Medulla oblongata (tissue), 1 donor: ENCODE results near the gene NRGN.

ENCODE experiments used
- DNase-seq: peaks from one replicate; pipeline ENCODE4 v3.0.0-alpha.2; 2015; ENCODE audit errors: extremely low spot score

NRGN gene

DNA sequence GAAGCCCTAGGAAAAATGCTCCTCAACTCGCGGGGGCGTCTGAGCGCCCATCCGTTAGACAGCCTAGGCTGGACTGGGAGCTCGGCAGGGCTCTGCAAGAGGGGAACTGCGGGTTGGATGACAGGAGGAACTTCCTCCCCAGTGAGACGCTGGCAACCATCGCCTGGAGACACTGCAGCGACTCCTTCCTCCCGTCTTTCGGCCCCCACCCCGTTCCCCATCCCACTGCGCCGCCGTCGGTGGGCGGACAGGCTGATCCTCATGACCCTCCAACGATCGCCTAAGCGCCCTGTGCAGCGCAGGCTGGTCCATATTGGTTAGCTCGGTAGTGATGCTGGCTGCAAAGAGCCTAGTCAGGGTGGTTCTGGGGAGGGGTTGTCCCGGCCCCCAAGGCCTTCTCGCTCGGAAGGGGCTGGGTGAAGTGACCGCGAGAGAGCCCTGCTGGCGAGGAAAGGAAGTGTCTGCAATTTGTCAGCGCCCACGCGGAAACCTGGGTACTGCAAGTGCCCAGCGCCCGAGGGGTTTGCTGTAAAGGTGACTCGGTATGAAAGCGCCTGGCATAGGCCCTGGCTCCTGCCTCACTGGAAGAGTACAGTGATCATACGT lies 638 bp downstream of the NRGN start:
- DNase-seq, result no peak

DNA sequence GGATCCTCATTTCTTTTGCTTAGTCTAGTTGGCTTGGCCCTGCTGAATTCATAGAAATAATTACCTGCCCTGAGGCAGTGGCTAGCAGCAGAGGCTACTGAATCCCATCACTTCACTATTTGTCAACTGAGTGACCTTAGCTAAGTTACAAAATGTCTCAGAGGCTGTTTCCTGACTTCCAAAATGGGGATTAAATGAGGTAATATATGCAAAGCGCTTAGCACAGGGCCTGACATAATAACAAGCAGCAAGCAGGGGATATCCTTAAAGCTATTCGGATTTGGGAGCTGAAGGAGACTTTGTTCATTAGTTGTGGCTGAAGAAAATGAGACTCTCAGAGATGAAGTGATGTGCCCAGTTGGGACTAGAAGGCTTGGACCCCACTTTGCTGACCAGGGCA lies 2.8 kb downstream of the NRGN start:
- DNase-seq, result no peak

DNA sequence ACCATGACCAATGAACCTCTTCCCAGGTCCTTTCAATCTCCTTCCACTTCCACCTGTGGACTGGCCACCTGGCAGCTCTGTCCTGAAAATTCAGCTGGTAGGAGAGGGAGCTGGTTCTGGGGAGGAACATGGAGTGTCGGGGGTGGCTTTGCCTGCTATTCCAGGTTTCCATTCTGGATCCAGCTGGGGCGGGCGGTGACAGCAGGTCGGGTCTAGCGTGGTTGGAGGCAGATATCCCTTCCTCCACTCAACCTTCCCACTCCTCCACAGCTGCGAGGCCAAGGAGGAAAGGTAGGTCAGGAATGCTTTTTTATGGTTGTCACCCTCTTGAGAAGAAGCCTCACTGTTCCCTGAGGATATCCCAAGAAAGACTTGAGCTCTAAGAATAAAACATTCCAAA lies 3.3 kb downstream of the NRGN start:
- DNase-seq, result no peak

DNA sequence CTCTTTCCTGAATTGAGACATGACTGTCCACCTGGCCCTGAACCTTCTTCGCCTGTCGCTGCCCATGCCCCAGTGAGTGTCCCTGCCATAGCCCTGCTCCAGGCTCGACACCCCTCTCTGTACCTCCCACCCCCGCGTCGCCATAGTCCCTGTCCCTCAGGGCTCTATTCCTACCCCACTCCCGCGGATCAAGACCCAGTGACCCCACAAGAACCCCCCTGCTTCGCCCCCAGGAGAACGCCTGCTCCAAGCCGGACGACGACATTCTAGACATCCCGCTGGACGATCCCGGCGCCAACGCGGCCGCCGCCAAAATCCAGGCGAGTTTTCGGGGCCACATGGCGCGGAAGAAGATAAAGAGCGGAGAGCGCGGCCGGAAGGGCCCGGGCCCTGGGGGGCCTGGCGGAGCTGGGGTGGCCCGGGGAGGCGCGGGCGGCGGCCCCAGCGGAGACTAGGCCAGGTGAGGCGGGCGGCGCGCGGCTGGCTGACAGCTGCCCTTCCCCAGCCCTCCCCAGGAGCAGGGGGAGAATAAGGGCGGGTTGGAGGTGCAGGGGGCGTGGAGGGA lies 5.6 kb downstream of the NRGN start:
- DNase-seq, result no peak

DNA sequence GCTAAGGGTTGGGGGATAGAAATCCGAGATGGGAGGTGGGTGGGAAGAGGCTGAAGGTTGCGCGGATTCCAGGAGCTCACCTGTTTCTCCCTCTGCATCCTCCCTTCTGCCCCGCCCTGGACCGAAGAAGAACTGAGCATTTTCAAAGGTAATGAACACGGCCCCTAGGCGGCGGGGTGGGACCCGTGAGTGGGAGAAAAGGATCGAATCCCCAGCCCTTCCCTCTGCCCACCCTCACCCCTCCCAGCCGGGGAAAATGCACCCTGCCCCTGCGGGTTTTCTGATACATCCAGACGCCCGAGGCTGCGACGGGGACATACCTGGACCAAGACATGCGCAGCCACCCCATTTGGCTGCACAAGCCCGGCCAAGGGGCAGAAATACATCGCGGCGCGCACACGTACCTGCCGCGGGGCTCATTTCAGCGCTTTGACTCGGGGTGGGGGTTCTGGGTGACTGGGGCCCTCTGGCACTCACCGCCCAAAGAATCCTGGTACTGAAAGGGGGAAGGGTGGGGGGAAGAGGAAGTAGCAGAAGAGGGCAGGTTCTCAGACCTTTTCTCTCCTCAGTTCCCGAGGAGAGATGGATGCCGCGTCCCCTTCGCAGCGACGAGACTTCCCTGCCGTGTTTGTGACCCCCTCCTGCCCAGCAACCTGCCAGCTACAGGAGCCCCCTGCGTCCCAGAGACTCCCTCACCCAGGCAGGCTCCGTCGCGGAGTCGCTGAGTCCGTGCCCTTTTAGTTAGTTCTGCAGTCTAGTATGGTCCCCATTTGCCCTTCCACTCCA lies 6.3 kb downstream of the NRGN start:
- no peak for DNase-seq

DNA sequence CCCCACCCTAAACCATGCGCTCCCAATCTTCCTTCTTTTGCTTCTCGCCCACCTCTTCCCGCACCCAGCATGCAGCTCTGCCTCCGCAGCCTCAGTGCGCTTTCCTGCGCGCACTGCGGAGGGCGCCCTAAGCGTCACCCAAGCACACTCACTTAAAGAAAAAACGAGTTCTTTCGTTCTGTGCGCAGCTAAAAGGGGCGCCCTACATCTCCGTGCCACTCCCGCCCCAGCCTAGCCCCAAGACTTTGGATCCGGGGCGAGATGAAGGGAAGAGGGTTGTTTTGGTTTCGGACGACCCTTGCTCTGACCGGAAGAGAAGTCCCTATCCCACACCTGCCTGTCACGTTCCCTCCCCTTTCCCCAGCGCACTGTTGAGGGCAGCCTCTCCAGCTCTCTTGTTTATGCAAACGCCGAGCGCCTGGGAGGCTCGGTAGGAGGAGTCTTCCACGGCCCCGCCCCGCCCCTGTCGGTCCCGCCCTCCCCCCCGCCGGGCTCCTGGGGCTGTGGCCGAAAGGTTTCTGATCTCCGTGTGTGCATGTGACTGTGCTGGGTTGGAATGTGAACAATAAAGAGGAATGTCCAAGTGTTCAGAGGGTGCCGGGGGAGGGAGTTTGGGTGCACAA lies 7.0 kb downstream of the NRGN start:
- DNase-seq, result peak; percentile 14

DNA sequence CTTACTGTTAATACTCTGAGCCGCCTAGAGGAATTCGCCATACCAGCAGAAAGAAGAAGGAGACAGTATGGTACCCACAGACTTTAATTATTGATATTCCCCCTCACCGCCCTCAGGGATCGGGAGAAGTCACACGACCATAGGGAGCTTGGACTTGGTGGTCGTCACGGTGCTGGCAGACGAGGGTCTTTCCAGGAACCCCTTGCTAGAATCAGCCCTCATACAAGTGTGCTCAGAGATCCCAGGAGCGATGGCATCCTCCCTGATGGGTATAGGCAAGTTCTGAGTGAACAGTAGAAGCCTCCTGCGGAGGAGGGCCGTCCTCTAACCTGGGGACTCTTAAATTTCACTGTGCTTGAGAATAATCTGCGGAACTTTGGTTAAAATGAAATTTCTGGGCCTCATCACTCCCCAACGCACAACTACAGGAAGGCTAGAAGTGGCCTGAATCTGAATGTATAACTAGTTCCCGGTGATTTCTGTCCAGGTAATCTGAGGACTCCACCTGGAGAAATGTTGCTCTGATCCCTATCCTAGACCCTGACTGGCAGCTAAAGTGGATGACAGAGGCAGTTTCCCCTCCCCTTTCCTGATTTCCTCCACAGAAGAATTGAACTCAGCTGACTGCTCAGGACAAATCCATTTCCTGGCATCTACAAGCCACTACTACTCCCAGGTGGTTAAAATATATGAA lies 7.8 kb downstream of the NRGN start:
- DNase-seq, result no peak

DNA sequence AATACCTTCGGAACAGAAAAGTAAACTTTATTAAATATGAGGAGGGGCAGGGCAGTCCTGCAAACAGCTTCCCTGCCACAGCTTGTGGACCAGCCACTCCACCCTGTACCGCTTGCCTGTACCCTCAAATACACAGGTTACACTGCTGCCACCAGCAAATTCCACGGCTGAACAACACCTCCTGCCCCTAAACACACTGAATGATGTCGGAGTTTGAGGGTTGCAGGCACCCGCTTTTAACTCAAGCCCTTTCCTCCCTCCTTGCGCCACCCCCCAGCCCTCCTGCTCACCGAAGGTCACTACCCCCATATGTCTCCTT lies 8.3 kb downstream of the NRGN start:
- DNase-seq, result no peak

DNA sequence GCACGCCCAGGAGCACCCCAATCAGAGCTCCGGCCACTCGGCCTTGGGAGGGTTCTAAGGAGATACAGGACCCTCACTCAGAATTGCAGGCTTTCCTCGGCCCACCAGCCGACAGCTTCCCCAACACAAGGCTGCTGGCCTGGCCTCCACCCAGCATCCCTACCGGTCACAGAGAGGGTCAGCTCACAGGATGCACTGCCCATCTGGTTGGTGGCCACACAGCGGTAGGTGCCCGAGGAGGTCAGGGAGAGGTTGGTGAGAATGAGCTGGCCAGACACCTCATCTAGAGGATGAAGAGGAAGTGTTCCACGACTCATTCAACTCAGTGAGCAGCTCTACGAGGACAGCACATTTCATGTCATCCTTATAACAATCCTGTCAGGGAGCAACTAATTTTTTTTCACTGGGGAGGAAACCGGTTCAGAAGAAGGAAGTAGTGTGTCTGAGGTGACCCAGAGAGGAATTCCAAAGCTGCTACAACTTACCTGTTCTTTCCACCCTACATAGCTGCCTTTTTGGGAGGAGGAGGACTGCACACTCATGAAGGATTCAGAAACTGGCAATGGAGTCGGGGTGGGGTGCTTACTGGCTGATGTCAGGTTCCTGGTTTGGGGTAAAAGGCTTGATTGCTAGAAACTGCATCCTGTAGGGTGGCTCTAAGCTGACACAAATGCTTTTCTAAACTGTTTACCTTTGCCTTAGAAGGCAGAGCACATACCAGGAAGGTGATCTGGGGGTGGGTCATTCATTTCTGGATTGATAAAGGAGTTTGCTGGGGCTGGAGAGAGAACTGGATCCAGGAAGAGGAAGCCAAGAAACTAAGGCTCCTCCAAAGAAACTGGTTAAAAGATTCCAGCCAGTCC lies 9.0 kb downstream of the NRGN start:
- DNase-seq, result no peak

DNA sequence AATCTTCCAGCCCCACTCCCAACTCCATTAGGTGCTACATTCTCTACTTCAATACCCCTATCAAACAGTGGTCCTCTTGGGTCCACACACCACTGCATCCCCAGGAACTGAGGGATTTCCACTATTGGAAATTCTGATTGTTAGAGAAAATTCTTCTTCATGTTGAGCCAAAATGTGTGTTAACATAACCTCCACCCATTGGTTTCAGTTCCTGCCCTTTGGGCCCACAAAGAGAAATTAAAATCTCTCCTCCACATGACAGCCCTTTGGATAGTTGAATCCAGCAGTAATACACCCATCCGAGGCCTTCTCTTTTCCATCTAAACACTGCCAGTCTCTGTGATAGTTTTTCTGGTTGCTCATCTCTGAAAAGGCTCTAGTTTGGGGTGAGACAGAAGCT lies 10.2 kb downstream of the NRGN start:
- DNase-seq, result no peak

DNA sequence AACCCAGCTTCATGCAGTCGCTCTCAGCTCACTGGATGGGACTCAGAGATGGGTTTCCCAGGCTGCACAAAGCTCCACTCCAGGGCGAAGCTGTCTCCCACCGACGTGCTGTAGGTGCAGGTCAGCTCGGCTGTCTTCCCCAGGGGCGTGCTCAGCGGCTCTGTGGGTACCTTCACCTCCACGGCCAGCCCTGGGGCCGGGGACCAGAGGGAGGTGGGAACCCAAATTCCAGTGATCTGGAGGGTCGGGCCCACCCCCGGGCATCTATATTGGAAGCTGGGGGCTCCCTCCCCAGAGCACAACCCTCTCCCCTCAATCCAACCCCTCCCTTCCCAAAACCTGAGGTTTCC lies 11.6 kb downstream of the NRGN start:
- no peak for DNase-seq

DNA sequence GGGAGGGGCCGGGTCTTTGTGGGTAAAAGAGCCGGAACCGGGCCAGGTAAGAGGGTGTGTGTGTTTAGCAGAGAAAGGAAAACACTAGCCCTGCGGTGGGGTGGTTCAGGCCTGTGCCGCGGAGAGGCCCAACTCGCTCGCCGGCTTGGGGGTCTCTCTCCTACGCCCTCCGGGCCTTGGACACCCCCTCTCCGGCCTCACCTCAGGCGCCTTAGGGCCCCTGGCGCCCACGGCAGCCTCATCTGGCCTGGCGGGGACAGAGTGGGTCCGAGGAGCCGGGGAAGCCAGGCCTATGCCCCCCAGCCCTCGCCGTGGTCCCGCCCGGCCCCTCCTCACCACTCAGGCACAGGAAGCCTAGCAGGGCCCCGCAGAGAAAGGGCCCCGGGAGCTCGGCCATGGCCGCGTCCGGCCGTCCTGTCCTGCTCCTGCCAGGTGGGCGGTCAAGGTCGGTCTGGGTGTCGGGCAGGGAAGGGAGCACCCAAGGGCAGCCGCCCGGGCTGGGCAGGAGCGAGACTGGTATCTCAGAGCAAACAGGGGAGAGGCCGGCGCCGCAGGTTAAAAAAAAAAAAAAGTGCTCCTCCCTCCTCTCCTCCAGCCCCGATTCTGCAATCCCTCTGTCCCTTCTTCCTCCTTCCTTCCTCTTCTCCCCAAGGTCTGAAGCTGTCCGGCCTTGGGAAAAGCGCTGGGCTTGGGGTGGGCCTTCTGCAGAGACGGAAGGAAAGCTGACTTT lies 12.2 kb downstream of the NRGN start, which contains the start of gene VSIG2:
Gene VSIG2 (minus strand): TSS at position 515 of the 730 bp plus-strand sequence. CDS start 118 bp downstream, at position 397.
- DNase-seq, result no peak

DNA sequence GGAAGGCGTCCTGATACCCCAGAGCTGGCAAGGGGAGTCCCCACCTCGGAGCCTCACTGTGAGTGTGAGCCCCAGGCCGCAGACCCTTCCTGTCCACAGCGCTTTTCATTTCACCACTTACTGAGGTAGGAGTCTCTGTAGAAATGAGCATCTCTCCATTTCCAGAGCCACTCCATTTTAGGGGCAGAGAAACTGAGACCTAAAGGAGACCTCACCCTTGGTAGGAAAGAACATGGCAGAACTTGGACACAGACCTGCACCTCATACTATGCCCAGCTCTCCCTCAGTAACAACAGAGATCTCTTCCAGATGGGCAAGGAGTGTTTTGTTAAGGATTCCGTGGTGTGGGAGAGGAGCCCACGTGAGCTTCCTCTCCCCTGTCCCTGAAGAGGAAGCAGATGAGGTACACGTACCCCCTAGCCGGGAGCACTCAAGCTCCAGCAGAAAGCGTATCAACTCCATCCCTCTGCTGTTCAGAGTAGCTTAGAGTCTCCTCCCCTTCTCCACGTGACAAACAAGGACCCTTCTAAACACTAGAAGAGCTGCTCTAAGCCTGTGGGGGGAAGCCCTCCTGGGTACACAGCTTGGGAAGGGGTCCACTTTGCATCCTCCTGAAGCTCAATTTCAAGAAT lies 12.8 kb downstream of the NRGN start:
- DNase-seq, result no peak

DNA sequence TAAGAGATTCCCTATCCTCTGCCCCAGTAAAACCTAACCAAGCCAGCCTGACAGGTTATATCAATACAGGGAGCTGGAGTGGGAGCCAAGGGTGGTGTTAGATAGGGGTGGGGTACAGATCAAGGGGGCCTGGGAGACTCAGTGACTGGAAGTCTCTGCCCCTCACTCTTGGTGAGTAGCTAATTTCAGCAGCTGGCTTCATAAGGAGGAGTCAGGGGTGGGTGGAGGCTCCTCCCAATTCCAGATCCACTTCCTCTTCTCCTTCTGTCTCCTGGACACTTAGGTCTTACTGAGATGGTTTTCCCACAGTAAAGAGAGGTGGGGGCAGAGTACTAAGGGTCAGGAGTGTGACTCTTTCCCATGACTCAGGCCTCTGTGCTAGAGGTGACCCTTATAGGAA lies 13.5 kb downstream of the NRGN start:
- no peak for DNase-seq

DNA sequence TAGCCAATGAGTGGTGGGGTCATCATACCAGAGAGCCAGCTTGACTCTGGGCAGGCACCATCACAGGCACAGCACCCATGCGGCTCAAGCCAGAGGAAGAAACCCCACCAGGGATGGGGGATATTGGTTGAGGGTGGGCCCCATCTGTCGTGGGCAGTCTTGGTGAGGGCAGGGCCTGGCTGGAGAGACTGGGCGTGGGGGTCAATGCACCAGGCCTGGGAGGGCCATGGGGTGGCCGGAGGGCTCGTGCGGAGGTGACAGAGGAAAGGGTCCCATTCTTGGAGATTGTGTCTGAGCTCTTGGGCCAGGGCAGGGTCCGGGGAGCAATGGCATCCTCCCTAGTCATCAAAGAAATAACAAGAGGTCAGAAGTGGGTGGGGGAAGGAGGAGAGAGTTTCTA lies 13.9 kb downstream of the NRGN start:
- no peak for DNase-seq

DNA sequence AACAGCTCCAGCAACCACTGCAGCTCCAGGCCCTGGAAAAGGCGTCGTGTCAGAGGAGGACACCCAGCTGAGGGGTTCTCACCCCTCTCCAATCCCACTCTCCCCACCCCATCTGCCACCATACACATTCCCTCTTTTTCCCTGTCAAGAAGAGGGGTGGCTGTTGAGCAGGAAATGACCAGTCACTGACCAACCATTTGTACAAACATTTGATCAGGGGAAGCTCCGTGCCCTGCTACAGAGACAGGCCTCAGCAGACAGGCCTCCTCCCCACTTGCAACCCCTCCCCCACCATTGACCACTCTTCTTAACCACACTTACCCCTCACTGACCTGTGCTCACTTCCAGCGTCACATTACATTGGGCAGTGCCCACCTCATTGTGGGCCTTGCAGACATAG lies 14.6 kb downstream of the NRGN start:
- no peak for DNase-seq

DNA sequence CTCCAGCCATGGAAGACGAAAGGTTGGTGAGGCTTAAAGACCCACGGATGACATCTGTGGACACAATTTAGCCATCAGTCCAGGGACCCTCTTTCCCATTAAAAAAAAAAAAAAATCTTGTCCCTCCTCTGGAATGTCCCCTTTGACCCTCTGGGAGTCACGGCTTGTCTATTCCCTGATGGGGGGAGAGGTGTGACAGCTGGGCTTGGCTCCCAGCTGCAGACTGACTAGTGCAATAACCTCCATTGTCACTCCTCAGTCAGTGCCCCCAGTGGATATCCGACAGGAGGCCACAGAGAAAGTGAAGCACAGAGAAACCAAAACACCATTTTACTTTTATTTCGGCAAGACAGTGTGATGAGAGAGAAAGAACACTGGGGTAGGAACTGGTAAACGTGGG lies 15.0 kb downstream of the NRGN start:
- DNase-seq, result no peak

DNA sequence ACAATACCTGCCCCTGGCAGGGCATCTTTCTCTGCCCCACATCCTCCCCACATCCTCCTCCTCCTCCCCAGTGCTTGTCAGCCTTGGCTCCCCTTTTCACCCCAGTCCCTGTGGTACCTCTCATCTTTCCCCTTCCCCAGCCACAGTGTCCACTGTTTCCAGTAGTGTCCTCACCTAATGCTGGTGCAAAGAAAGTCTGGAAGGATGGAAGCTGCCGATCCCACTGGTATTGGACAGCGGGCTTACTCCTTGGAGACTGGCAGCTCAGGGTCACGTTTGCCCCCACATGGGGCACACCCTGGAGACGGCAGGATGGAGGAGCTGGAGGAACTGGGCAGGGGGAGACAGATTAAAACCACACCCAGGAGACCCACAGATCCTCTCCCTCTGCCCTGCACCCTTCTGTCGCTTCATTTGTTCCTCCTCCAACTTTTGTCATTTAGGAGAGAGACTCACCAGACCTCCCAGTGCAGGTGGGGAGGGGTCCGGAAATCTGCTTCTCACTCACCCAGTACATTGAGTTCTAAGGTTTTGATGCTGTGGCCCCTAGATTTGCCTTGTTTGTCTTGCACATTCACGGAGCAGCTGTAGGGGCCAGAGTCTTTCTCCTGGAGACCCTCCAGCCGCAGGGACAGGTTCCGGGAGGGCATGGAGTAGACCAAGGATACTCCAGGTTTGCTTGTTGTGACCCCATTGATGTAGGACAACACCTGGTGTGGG lies 16.5 kb downstream of the NRGN start:
- no peak for DNase-seq

DNA sequence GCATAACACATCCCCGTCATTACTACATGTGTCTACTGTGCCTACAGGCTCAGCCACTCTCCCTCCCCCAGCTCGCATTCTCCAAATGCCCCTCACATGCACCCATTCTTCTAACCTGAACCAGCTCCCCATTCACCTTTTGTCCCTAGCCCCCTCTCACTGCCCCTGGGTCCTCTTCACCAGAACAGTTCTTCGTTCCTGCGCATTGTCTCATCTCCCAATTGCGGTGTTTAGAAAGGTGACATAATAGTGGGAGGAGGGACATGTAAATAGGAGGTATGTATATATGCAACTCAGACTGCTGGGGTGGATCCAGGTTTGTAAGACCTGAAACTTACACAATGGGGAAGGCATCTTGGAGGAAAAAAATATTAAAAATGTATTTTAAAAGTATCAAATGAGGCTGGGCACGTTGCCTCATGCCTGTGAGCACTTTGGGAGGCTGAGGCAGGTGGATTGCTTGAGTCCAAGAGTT lies 17.0 kb downstream of the NRGN start:
- no peak for DNase-seq

DNA sequence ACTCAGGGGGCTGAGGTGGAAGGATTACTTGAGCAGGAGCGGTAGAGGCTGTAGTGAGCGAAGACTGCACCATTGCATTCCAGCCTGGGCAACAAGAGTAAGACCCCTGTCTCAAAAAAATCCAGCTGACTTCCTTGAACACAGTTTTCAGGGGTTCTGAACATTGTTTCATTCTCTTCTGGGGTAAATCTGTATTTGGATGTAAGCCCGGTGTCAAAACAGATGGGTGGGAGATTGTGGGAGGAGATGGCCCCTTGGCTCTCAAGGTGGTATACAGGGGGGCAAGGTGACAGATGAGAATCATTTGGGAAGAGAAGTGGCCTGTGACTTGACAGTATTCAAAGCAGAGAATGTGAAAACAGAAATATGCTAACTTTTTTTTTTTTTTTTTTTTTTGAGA lies 17.6 kb downstream of the NRGN start:
- no peak for DNase-seq
